ENCODE data around the gene ESRP2.

Gene ESRP2

GRCh38 chr16:68236826-68237242, 907 bp upstream of the ESRP2 start:
- no peak for DNase-seq

- peak in 1 of 2 experiments; percentile 39 for DNase-seq
Measured at GRCh38 chr16:68236137-68236825, 354 bp upstream of the ESRP2 start.

- DNase-seq, result no peak
Measured at GRCh38 chr16:68235108-68235886, 630 bp downstream of the ESRP2 start.

GRCh38 chr16:68234188-68235107, 1.5 kb downstream of the ESRP2 start:
- no peak for DNase-seq

- no peak for DNase-seq
Measured at GRCh38 chr16:68233835-68234187, 2.1 kb downstream of the ESRP2 start.

- DNase-seq, result no peak
Measured at GRCh38 chr16:68233085-68233834, 2.7 kb downstream of the ESRP2 start.

GRCh38 chr16:68232335-68232734, 3.6 kb downstream of the ESRP2 start:
- DNase-seq, result no peak

GRCh38 chr16:68231384-68232136, 4.4 kb downstream of the ESRP2 start:
- DNase-seq, result no peak

- no peak for DNase-seq
Measured at GRCh38 chr16:68230956-68231355, 5.0 kb downstream of the ESRP2 start.

GRCh38 chr16:68230176-68230571, 5.8 kb downstream of the ESRP2 start:
- no peak for DNase-seq

GRCh38 chr16:68229431-68230175, 6.3 kb downstream of the ESRP2 start:
- peak; percentile 46 to 56 for DNase-seq

- DNase-seq, result no peak
Measured at GRCh38 chr16:68228652-68229051, 7.3 kb downstream of the ESRP2 start.

- DNase-seq, result no peak
Measured at GRCh38 chr16:68227850-68228553, 7.9 kb downstream of the ESRP2 start.

GRCh38 chr16:68227183-68227793, 8.6 kb downstream of the ESRP2 start:
- no peak for DNase-seq

GRCh38 chr16:68226116-68226515, 9.8 kb downstream of the ESRP2 start:
- DNase-seq, result no peak

GRCh38 chr16:68223072-68223471, 12.9 kb downstream of the ESRP2 start:
- no peak for DNase-seq

GRCh38 chr16:68219725-68220351, 16.1 kb downstream of the ESRP2 start:
- no peak for DNase-seq

- no peak for DNase-seq
Measured at GRCh38 chr16:68217506-68217905, 18.4 kb downstream of the ESRP2 start.

GRCh38 chr16:68216240-68216639, 19.7 kb downstream of the ESRP2 start:
- no peak for DNase-seq

Measured in activated CD4-positive, alpha-beta T cell treated with anti-CD3 and anti-CD28 coated beads, Interleukin-2, amount 50 U/mL, for 48 hours (primary cell).